Activated CD4-positive, alpha-beta T cell treated with anti-CD3 and anti-CD28 coated beads for 36 hours (primary cell): ENCODE results near the gene SNAP91. TPM values are rescaled to one million over a fixed set of nuclear protein-coding genes. Genes with fewer than 3 reads are reported as not detected.
"Not testable (repeated sequence)": the region's sequence is repeated elsewhere in the genome, so short reads cannot be mapped to it uniquely, and the experiment has no call there.

Experiments
- ATAC-seq: fragments of 200-7000 bp; cut with Tn5 transposase; one replicate; pipeline ENCODE4 v1.10.0; 2021; ENCODE audit warnings: mild to moderate bottlenecking, moderate library complexity
- CTCF ChIA-PET: fragments of 350-600 bp; sonication (Branson Sonifier 250); formaldehyde crosslinking; loops from one replicate; lab custom pipeline; 2021; ENCODE audit warnings: antibody characterized with exemption; lab: Charles Lee
- POLR2A ChIA-PET: fragments of 350-600 bp; sonication (Branson Sonifier 250); formaldehyde crosslinking; loops from one replicate; lab custom pipeline; 2021; ENCODE audit warnings: antibody characterized with exemption, inconsistent platforms; lab: Charles Lee
- DNase-seq: peaks from one replicate; pipeline ENCODE4 v3.0.0-alpha.2; 2020
- H3K27ac Mint-ChIP-seq: one replicate; pipeline ENCODE4 v1.8.0; 2021; ENCODE audit warnings: mixed read lengths
- H3K27me3 Mint-ChIP-seq: one replicate; pipeline ENCODE4 v1.8.0; 2021; ENCODE audit warnings: mixed read lengths
- H3K36me3 Mint-ChIP-seq: one replicate; pipeline ENCODE4 v1.8.0; 2021; ENCODE audit warnings: low read depth, mixed read lengths
- H3K4me1 Mint-ChIP-seq: one replicate; pipeline ENCODE4 v1.8.0; 2021; ENCODE audit warnings: mixed read lengths
- H3K4me3 Mint-ChIP-seq: one replicate; pipeline ENCODE4 v1.8.0; 2021; ENCODE audit warnings: mild to moderate bottlenecking, moderate library complexity, mixed read lengths
- H3K9me3 Mint-ChIP-seq: one replicate; pipeline ENCODE4 v1.8.0; 2021; ENCODE audit warnings: low read depth, mixed read lengths
- intact Hi-C, 2 experiments: fragments of 100-400 bp; cut with DNase I in 1 of 2; cut with micrococcal nuclease in 1 of 2; formaldehyde crosslinking; loops; one replicate each; pipeline versions ENCODE4 v1.14.2 to v1.15.1; 2022 to 2024; cut with DNase I, micrococcal nuclease
- total RNA-seq, 2 experiments: library from RNA; stranded (reverse); gene quantifications; one replicate each; pipeline ENCODE4 v1.2.3, GENCODE V29; 2021

SNAP91 gene
- total RNA-seq, 2 experiments from 2014 or later, result not detected

- Mint-ChIP-seq H3K27ac (no peak overlapping the region), H3K36me3 (no peaks in the 10 kb centered on the region), H3K4me3 (no peak overlapping the region), H3K9me3 (no peaks in the 10 kb centered on the region), H3K27me3 (peaks cover 2% of the 10 kb centered on the region), H3K4me1 (no peaks in the 10 kb centered on the region)
- no peak for DNase-seq
- ATAC-seq, result no peak
- ChIA-PET POLR2A (no interaction called here), CTCF (no interaction called here)
- intact Hi-C loops, result no loop called here
Measured at GRCh38 chr6:83593395-83593785, 115.5 kb downstream of the SNAP91 start.

DNA sequence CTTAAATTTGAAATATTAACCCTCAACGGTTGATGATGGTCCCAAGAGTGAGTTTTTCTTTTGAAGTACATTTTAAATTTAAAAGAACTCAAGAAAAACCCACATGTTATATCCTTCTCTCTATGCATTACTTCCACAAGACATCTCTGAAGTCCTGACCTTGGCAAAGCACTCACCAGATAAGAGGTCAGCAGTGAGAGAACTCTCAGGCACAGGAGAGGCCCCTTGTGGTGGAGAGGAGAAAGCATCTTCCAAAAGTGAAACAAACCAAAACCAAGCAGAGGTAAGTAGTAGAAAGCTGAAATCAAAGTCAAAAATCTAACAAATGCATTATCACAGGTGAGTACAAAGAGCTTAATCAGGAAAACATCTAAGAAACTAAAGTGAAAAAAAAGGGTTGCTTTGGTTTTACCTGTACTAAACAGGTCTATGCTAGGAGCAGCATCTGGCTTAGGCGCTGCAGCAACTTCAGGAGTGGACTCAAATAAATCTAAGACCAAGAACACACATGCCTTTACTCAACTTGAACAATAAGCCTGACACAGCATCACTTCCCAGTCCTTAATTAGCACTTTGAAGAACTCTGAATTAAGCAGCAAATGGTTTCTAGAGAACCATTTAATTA lies 116.0 kb downstream of the SNAP91 start:
- Mint-ChIP-seq H3K27ac (no peak overlapping the region), H3K9me3 (no peaks in the 10 kb centered on the region), H3K4me3 (no peak overlapping the region), H3K27me3 (peaks cover 2% of the 10 kb centered on the region), H3K36me3 (no peaks in the 10 kb centered on the region), H3K4me1 (no peaks in the 10 kb centered on the region)
- DNase-seq (no peak), ATAC-seq (no peak)
- POLR2A ChIA-PET, result no interaction called here
- intact Hi-C loops, result no loop called here
- CTCF ChIA-PET, result no interaction called here

- Mint-ChIP-seq H3K27me3 (peaks cover 4% of the 10 kb centered on the region), H3K36me3 (no peaks in the 10 kb centered on the region), H3K4me3 (no peak overlapping the region), H3K4me1 (no peaks in the 10 kb centered on the region), H3K27ac (no peak overlapping the region), H3K9me3 (peaks cover 1% of the 10 kb centered on the region)
- DNase-seq (no peak), ATAC-seq (no peak)
- ChIA-PET CTCF (no interaction called here), POLR2A (no interaction called here)
- intact Hi-C loops, result no loop called here
Measured at GRCh38 chr6:83590416-83590815, 118.5 kb downstream of the SNAP91 start.

DNA sequence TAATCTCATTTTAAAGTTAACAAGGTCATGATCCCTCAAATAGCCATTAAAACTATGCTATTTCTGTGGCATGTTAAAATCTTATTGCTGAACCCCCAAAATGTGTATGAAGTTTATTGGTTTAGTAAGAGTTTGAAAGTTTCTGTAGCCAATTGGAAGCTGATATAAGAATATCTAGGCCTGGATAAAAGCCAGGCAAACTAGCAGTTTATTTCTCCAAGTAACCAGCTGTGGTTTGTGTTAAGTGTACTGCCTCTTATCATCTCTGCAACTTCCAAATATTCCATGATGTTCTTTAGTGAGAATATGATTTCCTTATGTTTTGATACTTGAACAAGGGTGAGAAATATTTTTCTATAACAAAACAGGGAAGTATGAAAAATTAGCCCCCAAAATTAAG lies 119.8 kb downstream of the SNAP91 start:
- intact Hi-C loops, result no loop called here
- no peak for ATAC-seq
- no peaks in the 10 kb centered on the region for H3K4me1 Mint-ChIP-seq
- H3K36me3 Mint-ChIP-seq, result no peaks in the 10 kb centered on the region
- H3K27me3 Mint-ChIP-seq, result peaks cover 4% of the 10 kb centered on the region
- no peak overlapping the region for H3K27ac Mint-ChIP-seq
- no peak for DNase-seq
- no peak overlapping the region for H3K4me3 Mint-ChIP-seq
- peaks cover 1% of the 10 kb centered on the region for H3K9me3 Mint-ChIP-seq
- ChIA-PET CTCF (interaction anchor here (1.3 kb wide), 1 partner anchor 12 kb away, joined by 3 read pairs; no protein-coding TSS in a partner anchor), POLR2A (no interaction called here)

GRCh38 chr6:83578057-83578456 lies 130.8 kb downstream of the SNAP91 start:
- H3K4me1 Mint-ChIP-seq, result no peaks in the 10 kb centered on the region
- ATAC-seq (no peak), DNase-seq (no peak)
- intact Hi-C loops, result no loop called here
- H3K9me3 Mint-ChIP-seq, result no peaks in the 10 kb centered on the region
- H3K36me3 Mint-ChIP-seq, result no peaks in the 10 kb centered on the region
- H3K27ac Mint-ChIP-seq, result no peak overlapping the region
- peaks cover 6% of the 10 kb centered on the region for H3K27me3 Mint-ChIP-seq
- POLR2A ChIA-PET, result no interaction called here
- H3K4me3 Mint-ChIP-seq, result no peak overlapping the region
- CTCF ChIA-PET, result no interaction called here

DNA sequence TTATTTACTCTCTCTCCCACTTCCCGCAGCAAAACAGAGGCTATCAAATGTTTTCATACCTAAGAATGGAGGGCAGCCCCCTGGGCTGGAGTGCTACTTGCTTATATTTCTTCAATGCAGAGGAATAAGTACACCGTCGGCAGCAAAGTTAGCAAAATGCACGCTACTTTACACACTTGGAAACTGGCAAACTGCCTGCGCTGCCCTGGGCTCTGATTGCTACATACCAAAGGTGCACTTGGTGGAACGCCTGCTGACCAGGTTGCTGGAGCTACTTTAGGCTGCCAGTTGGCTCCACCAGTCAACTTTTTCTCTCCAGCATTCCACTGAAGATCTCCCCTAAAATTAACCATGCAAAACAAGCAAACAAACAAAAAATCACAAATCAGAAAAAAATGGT lies 134.1 kb downstream of the SNAP91 start:
- DNase-seq (no peak), ATAC-seq (no peak)
- Mint-ChIP-seq H3K4me1 (no peaks in the 10 kb centered on the region), H3K9me3 (no peaks in the 10 kb centered on the region), H3K36me3 (no peaks in the 10 kb centered on the region), H3K27ac (no peak overlapping the region), H3K4me3 (no peak overlapping the region), H3K27me3 (no peaks in the 10 kb centered on the region)
- intact Hi-C loops, result no loop called here
- POLR2A ChIA-PET, result no interaction called here
- CTCF ChIA-PET, result no interaction called here

- H3K36me3 Mint-ChIP-seq, H3K27ac Mint-ChIP-seq, intact Hi-C loops, H3K4me3 Mint-ChIP-seq, H3K27me3 Mint-ChIP-seq, H3K9me3 Mint-ChIP-seq, ATAC-seq, DNase-seq, H3K4me1 Mint-ChIP-seq, POLR2A ChIA-PET, CTCF ChIA-PET: not testable (repeated sequence)
Measured at GRCh38 chr6:83571663-83572185, 137.2 kb downstream of the SNAP91 start.

DNA sequence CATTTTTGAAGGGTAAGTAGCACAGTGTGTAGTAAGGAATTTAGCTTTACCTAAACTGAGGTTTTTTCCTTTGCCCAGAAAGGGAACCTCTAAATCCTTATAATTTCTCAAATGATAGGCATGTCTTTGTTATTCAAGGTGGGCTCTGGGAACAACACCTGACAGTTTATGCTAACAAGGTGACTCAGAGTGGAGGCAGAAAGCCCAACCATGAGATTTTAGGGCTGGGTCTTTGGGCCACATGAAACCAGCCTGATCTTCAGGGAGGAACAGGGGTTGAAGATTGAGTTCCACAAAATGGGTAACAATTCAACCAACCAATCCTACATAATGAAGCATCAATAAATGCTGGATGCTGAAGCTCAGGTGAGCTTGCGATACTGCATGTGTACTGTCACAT lies 149.9 kb downstream of the SNAP91 start:
- CTCF ChIA-PET, result interaction anchor here (0.6 kb wide), 2 partner anchors 8 to 623 kb away, joined by 3 to 5 read pairs; no protein-coding TSS in a partner anchor
- DNase-seq (no peak), ATAC-seq (no peak)
- H3K4me3 Mint-ChIP-seq, result no peak overlapping the region
- intact Hi-C loops, result no loop called here
- peaks cover 1% of the 10 kb centered on the region for H3K36me3 Mint-ChIP-seq
- H3K27me3 Mint-ChIP-seq, result peaks cover 6% of the 10 kb centered on the region
- H3K9me3 Mint-ChIP-seq, result peaks cover 3% of the 10 kb centered on the region
- no peak overlapping the region for H3K27ac Mint-ChIP-seq
- POLR2A ChIA-PET, result no interaction called here
- no peaks in the 10 kb centered on the region for H3K4me1 Mint-ChIP-seq

DNA sequence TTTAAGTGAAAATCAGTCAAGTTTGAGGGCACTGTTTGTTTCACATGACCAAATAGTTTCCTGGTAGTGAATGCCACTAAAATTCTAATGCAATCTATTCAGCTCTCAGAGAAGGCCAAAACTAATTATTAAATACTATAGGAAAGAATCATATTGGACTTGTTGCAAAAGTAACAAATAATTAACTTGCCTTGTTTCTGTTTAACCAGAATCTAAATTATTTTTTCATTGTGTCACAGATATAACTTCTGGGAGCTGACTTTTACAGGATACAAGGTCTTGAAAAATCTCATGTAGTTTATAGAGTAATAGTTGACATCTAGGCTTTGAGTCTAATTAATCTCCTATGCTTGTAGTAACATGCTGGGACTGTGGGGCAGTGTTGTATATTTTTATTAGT lies 152.0 kb downstream of the SNAP91 start:
- ATAC-seq (no peak), DNase-seq (no peak)
- intact Hi-C loops, result no loop called here
- no peak overlapping the region for H3K4me3 Mint-ChIP-seq
- POLR2A ChIA-PET, result no interaction called here
- peaks cover 3% of the 10 kb centered on the region for H3K27me3 Mint-ChIP-seq
- CTCF ChIA-PET, result interaction anchor here (1.0 kb wide), 1 partner anchor 10 kb away, joined by 3 read pairs; no protein-coding TSS in a partner anchor
- H3K36me3 Mint-ChIP-seq, result no peaks in the 10 kb centered on the region
- no peak overlapping the region for H3K27ac Mint-ChIP-seq
- no peaks in the 10 kb centered on the region for H3K9me3 Mint-ChIP-seq
- H3K4me1 Mint-ChIP-seq, result no peaks in the 10 kb centered on the region

GRCh38 chr6:83551748-83552147 lies 157.2 kb downstream of the SNAP91 start:
- DNase-seq, H3K27ac Mint-ChIP-seq, H3K36me3 Mint-ChIP-seq, ATAC-seq, intact Hi-C loops, H3K4me3 Mint-ChIP-seq, H3K27me3 Mint-ChIP-seq, CTCF ChIA-PET, POLR2A ChIA-PET, H3K4me1 Mint-ChIP-seq, H3K9me3 Mint-ChIP-seq: not testable (repeated sequence)

GRCh38 chr6:83550482-83550881 lies 158.4 kb downstream of the SNAP91 start:
- intact Hi-C loops, H3K27ac Mint-ChIP-seq, H3K9me3 Mint-ChIP-seq, ATAC-seq, POLR2A ChIA-PET, H3K36me3 Mint-ChIP-seq, H3K27me3 Mint-ChIP-seq, H3K4me1 Mint-ChIP-seq, DNase-seq, CTCF ChIA-PET, H3K4me3 Mint-ChIP-seq: not testable (repeated sequence)

DNA sequence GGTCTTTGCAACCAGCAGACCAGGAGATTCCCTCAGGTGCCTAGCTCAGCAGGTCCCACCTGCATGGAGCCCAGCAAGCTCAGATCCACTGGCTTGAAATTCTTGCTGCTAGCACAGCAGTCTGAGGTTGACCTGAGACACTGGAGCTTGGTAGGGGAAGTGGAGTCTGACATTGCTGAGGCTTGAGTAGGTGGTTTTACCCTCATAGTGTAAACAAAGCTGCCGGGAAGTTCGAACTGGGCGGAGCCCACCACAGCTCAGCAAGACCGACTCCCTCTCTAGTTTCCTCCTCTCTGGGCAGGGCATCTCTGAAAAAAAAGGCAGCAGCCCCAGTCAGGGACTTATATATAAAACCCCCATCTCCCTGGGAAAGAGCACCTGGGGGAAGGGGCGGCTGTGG lies 162.3 kb downstream of the SNAP91 start:
- H3K27ac Mint-ChIP-seq, result no peak overlapping the region
- intact Hi-C loops, result no loop called here
- H3K36me3 Mint-ChIP-seq, result no peaks in the 10 kb centered on the region
- DNase-seq (no peak), ATAC-seq (no peak)
- peaks cover 9% of the 10 kb centered on the region for H3K27me3 Mint-ChIP-seq
- CTCF ChIA-PET, result no interaction called here
- no peaks in the 10 kb centered on the region for H3K9me3 Mint-ChIP-seq
- H3K4me1 Mint-ChIP-seq, result no peaks in the 10 kb centered on the region
- POLR2A ChIA-PET, result no interaction called here
- H3K4me3 Mint-ChIP-seq, result no peak overlapping the region
